Fibroblast of pulmonary artery (primary cell): ENCODE data around the gene HDAC9.

ENCODE experiments used
- DNase-seq: peaks from one replicate; pipeline ENCODE4 v3.0.0-alpha.2; 2010; ENCODE audit warnings: low read depth
- H3K4me3 ChIP-seq: replicated peaks from 2 replicates; pipeline ENCODE4 v1.5.1; 2011; ENCODE audit warnings: low read depth, mild to moderate bottlenecking, control low read depth, low read length, moderate library complexity
- TF ChIP-seq, protein P1 (sequence below): IDR thresholded peaks from 2 replicates; pipeline ENCODE4 v1.5.1; 2011; ENCODE audit warnings: mild to moderate bottlenecking, control low read depth, low read length, inconsistent platforms; ENCODE audit errors: missing control alignments

HDAC9 gene

DNA sequence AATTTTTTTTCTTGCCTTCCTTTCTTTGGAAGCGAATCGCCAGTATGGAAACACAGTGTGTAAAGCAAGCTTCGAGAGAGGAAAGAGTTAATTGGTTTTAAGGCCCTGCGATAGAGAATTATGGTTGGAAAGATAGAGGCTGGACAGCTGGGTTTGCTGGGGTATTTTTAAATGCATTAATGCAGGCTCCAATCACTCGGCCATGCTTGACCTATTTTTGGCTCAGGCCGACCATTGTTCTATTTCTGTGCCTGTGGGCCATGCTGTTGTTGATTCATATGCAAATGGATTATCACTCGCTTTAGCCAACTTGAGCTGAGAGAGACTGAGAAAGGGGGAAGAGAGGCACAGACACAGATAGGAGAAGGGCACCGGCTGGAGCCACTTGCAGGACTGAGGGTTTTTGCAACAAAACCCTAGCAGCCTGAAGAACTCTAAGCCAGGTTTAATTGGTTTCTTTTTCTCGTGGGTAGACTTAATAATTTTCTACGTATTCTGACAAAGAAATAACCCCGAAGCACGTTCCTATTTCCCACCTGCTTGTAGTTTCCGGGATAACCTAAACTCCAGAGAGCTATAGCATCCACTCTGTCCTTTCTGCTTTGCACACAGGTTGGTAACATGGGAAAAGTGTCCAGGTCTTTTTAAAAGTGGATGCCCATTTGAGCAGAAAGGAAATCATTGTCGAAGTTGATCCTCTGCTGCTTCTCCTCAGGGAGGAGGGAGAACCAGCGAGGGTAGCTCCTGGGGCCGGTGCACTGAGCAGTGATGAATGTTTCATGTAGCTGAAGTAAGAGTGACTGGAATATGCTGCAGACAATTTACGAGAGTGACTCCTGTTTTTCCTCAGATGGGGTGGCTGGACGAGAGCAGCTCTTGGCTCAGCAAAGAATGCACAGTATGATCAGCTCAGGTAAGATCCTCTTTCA, at the start of gene HDAC9:
Gene HDAC9 (plus strand): TSS at position 338 of the 929 bp plus-strand sequence. CDS start 554 bp downstream, at position 892.
- H3K4me3 ChIP-seq: peak within 1 kb of the TSS; percentile 42
- peak; percentile 56 for DNase-seq
- TF ChIP-seq, protein P1, sequence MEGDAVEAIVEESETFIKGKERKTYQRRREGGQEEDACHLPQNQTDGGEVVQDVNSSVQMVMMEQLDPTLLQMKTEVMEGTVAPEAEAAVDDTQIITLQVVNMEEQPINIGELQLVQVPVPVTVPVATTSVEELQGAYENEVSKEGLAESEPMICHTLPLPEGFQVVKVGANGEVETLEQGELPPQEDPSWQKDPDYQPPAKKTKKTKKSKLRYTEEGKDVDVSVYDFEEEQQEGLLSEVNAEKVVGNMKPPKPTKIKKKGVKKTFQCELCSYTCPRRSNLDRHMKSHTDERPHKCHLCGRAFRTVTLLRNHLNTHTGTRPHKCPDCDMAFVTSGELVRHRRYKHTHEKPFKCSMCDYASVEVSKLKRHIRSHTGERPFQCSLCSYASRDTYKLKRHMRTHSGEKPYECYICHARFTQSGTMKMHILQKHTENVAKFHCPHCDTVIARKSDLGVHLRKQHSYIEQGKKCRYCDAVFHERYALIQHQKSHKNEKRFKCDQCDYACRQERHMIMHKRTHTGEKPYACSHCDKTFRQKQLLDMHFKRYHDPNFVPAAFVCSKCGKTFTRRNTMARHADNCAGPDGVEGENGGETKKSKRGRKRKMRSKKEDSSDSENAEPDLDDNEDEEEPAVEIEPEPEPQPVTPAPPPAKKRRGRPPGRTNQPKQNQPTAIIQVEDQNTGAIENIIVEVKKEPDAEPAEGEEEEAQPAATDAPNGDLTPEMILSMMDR: no peak

DNA sequence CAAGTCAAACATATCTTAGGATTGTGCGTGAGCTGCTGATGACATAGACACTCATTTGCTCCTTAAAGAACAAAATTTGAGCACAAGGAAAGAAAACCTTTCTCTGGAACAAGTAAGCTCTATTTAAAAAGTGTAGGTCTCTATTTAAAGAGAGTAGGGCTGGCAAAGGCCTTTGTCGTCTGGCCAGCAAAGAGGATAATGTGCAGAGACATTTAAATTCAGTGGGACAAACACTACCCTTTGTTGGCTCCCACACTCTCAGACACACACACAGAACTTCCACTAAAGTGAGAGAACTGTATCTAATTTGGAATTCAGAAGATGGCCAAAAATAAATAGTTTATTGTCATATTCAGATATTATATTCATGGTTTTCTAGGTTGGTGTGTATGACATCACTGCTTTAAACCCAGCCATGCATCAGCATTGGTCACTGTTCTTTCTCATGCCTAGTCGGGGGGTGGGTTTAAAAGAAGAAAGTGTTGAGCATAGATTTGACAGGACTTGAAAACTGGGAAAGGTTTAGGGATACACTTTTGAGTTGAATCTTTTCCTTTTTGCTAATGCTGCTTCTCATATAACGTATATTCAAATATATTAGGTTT, 49.5 kb upstream of the HDAC9 start:
- TF ChIP-seq, protein P1: no peak
- no peak for DNase-seq
- no peak overlapping the region for H3K4me3 ChIP-seq

DNA sequence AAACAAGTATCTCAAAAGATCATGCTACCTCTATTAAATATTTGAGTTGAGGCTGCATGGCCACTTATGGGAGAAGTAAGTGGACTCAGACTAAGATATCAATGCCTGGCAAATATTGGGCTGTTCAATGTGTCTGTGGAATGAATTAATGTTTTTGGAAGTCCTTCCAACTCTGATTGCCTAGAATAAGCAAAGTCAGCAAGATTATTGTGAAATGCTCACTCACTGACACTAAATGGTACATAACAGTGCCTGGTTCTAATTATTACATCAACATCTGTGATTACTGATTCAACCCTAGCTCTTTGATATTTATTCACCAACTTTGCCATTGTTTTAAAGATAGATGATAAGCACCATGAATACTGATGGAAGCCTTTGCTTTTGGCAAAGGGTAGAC, 45.5 kb upstream of the HDAC9 start:
- TF ChIP-seq, protein P1: no peak
- no peak overlapping the region for H3K4me3 ChIP-seq
- no peak for DNase-seq

DNA sequence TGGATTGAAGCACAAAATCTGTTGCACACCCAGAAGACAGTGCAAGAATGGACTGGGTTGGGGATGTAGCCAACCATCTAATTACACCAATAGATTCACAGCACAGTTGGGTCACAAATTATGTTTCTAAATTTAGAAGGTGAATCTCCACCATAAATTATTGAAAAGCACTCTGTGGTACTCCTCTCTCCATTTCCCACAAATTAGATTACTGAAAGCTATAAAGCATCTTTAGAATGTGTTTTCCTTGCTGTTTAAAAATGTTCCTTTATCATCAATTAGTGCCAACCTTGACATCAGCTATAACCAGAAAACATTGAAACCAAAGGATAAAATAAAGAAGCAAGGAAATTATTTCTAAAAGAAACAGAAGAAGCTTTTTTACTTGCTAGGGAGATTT, 39.9 kb upstream of the HDAC9 start:
- H3K4me3 ChIP-seq: no peak overlapping the region
- DNase-seq: no peak
- TF ChIP-seq, protein P1: no peak

DNA sequence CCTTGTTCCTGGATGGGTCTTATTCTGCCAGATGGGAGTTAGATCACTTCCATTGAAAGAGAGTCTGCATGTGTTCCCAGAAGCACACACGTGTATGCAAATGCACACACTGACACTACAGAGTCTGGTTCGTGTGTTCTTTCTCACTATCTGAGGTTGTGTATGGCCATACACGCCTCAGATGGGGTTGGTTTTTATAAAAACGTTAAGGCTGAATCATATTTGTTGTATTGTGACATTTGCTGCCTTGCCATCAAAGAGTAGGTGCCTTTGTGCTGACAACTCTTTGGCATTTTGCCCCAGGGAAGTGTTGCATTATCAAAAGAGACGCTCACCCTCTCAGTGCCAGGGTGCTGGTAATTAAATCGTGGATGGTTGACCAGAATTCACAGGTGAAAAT, 37.7 kb upstream of the HDAC9 start:
- no peak for DNase-seq
- TF ChIP-seq, protein P1: no peak
- no peak overlapping the region for H3K4me3 ChIP-seq

DNA sequence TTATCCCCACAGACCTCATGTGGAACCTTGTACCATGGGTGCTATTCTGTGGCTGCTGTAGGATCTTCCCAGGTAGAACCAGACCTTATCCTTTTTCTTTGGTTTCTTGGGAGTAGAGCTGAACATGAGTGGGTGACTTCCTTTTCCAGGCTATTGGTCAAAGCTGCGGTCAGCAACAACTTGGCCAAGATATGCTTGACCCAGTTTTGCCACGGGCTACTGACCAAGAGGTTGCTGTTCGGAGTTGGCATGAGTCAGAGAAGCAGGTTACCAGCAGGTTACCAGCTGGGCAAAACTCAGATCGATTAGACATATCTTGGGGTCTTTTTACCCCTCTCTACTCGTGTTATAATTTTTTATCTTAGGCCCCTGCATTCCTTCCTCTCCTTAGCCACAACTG, 36.7 kb upstream of the HDAC9 start:
- TF ChIP-seq, protein P1: no peak

More for the DNA sequence above, 36.7 kb upstream of the HDAC9 start:
- no peak overlapping the region for H3K4me3 ChIP-seq
- DNase-seq: no peak
